Frontal cortex (tissue), 4 donors: ENCODE results near the gene GPT2. TPM values are rescaled to one million over a fixed set of nuclear protein-coding genes. Genes with fewer than 3 reads are reported as not detected.
A peak's percentile ranks its signal among the peaks of the same experiment; 100 is the strongest.

Source experiments
- DNase-seq, 2 donors: peaks; one replicate each; pipeline ENCODE4 v3.0.0; 2012; ENCODE audit warnings: low spot score in 2 of 2
- FAIRE-seq: peaks from 2 replicates; lab custom pipeline; 2012; peaks lifted over from hg19 to GRCh38; lab: Jason Lieb, UNC
- total RNA-seq: library from RNA; depleted of rRNA; stranded (reverse); fragments of >200 nt; gene quantifications from one replicate; pipeline ENCODE4 v1.2.3, GENCODE V29; 2014
- donor health status: control.
- donor health status: control.
- donor health status: control.

The GPT2 gene
- total RNA-seq, 1 donor from 2014 or later: 19.6 TPM

DNA sequence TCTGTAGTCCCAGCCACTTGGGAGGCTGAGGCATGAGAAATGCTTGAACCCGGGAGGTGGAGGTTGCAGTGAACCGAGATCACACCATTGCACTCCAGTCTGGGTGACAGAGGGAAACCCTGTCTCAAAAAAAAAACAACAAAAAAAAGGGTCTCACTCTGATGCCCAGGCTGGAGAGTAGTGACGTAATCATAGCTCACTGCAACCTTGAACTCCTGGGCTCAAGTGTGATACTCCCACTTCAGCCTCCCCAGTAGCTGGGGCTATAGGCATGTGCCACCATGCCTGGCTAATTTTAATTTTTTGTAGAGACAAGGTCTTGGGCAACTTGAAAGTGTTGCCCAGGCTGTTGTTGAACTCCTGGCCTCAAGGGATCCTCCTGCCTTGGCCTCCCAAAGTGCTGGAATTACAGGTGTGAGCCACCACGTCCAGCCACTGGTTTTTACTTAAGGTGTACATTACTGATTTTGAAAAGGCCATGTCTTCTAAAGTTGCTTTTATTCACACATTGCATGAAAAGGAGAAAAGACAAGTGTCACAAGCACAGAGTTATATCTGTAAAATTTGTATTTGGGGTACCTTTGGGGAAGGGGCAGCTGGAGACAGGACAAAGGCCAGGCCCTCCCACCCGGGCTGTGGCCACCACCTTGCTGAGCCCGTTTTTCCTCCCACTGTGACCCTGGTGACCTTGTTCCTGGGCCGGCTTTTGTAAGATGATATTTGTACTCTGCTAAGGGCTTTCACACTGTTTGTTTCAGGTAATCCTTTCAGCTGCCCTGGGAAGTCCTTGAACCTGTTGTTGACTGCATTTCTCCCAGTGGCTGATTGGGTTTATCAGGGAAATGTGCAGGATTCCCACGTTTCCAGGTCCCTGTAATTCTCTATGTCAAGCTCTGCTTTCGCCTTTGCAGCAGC is 11.5 kb downstream of the GPT2 start:
- FAIRE-seq (no peak), DNase-seq (no peak)

DNA sequence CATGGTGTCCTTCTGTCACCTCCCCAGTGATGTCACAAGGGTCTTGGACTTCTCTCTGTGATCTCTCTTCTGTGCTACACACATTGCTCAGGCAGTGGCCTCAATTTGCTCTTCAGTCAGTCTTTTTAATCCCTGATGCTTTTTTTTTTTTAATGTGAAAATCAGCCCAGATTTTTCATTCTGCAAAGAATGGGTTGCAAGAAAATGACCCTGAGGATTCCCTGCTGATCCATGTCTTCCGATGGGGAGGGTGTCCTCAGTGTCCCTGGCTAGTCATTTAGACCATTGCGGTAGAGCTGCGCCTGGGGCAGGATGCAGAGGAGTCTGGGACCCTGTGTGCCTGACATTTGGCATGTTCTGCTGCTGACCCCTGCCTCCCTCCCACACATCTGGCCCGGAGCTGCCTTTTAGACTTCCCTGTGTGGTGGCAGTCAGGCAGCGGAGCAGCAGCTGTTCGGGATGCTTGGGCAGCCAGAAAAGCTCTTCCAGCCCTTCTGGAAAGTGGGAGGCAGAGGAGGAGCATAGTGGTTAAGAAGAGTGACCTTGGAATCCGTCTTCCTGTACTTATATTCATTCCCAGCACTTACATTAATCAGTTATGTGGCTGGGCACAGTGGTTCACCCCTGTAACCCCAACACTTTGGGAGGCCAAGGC is 12.3 kb downstream of the GPT2 start:
- DNase-seq (no peak), FAIRE-seq (no peak)

DNA sequence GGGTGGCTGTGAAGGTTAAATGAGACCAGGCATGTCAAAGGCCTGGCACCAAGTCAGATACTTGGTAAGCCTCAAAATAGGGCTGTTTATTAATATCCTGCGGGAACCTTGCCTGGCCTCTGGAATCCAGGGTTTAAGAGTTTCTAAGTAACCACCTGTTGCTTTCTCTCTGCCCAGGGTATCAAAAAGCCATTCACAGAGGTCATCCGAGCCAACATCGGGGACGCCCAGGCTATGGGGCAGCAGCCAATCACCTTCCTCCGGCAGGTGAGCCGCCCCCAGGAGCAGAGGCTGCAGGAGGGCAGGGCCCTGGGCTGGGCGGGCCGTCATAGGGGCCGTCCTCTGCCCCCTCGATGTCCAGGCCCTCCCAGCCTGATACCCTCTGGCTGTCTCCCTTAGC is 13.3 kb downstream of the GPT2 start:
- no peak for DNase-seq
- FAIRE-seq: no peak

DNA sequence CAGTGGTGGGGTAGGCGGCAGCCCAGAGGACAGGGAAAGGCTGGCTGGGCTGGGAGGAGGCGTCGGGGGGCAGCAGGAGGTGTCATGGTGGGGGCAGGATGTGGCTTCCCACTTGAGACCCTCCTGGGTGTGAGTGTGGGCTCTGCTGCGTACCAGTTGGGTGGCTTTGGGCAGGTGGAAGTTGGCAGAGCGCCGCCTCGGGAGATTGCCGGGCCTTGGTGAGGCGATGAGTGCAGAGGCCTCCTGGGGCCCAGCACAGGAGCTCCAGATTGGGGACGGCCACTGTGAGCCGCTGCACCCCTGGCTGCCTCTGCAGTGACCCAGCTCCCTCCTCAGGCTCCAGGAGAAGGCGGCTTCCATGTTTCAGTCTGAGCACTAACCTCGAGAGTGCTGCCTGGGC is 13.8 kb downstream of the GPT2 start:
- FAIRE-seq (no peak), DNase-seq (no peak)

DNA sequence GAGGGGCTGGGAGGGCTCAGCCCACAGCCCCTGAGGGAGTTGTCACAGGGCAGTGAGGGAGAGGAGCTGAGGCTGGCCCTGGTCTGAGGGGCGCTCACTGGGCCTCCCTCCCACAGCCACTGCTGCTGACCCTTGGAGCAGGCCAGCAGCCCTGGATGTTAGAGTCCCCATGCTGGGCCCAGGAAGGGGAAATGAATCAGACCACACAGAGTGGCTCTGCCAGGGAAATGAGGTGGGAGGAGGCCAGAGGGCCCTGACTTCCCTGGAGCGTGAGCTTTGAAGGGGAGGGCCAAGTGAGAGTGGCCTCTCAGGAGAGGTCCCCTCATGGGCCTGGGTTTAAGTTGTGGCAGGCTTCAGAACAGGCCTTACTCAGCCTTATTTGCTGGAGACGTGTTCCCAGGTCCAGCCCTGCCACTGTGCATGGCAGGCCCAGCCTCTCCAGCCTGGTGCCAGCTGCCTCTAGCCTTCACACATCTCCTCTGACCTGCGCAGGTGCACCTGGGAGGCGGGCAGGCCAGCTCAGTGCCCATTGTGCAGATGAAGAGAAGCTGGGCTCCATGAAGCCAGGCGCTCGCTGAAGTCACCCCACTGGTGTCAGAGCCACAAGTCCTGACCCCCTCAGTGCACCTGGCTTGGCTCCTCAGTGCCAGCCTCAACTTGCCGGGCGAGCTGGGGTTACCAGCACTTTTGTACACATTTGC is 15.4 kb downstream of the GPT2 start:
- FAIRE-seq (no peak), DNase-seq (no peak)

DNA sequence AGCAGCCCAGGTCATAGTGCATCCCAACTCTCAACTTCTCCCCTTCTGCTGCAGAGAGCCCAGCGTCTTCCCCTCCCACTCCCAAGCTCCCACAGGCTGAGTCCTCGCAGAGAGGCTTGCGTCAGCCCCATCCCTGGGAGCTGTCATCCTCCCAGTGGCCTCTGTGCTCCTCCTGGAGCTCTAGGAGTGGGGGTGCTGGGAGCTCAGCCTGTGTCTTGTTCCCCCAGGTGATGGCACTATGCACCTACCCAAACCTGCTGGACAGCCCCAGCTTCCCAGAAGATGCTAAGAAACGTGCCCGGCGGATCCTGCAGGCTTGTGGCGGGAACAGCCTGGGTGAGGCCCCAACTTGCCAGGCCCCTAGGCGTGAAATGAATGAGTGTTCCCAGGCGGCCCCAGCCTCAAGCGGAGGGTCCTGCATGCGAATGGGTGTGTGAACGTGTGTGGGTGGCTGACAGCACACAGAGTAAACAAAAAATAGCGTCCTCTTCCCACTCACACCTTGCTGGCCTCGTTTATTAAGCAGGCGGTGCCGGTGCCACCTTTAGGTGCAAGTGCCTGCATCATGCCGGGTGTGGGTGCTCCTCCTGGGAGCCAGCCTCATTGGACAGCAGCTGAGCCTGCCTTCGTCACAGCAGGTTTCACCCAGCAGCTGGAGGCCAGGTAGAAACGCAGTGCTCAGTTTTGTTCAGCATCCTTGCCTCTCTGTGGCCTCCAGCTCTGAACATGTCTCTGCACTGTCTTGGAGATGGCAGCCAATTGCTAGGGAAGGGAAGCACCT is 16.5 kb downstream of the GPT2 start:
- DNase-seq: no peak
- FAIRE-seq: no peak

DNA sequence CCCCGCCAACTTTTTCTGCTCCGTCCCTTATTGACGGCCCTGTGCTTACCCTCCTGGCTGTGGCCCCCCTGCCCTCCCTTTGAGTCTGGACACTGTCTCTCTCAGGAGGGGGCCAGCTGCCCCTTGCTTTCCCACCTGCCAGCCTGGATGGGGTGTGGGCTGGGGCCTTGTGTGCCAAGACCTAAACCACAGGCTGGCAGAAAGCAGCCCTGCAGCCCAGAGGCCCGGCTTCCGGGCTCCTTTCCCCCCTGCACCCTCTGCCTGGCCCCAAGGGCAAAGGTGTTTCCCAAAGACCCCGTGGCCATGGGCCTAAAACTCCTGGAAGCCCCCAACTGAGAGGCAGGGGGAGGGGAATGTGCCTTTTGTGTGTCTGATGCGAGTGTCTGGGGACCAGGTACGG is 17.5 kb downstream of the GPT2 start:
- FAIRE-seq: no peak

DNA sequence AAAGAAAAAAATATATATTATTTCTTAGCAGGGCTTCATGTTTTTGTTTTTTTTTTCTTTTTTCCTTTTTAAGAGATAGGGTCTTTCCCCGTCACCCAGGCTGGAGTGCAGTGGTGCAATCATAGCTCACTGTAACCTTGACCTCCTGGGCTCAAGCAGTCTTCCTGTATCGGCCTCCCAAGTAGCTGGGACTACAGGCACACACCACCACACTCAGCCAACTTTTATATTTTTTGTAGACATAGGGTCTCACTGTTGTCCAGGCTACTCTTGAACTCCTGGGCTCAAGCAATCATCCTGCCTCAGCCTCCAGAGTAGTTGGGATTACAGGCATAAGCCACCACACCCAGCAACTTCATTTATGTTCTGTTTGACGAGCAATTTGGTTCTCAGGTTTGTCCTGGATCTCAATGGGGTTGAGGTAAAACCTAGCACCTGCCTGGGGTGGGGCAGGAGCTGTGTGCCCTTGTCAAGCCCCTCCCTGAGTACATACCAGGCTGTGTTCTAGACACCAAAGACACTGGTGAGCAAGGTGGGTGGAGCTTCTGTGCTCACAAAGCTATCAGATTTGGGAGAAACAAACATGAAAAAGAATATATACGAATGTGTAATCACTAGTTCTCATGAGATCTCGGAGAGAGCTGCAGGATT is 19.2 kb downstream of the GPT2 start:
- no peak for FAIRE-seq
- no peak for DNase-seq

More for the DNA sequence above, 17.5 kb downstream of the GPT2 start:
- no peak for DNase-seq

DNA sequence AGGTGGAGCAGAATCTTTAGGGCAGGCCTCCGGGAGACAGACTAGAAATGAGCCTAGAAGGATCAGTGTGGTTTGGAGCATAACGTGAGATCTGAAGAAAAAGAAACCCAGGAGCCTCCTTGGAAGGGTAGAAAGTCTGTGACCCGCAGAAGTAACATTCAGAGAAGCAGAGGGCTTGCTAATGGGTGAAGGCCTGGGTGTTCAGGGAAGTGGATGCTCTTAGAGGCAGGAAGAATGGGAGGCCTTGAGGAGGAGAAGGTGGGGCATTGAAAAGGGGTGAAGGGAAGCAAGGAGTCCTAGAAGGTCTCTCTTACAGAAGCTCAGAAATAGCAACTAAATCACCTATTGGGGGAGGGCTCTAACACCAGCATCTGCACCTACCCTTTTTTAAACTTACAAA is 20.3 kb downstream of the GPT2 start:
- DNase-seq (no peak), FAIRE-seq (no peak)

DNA sequence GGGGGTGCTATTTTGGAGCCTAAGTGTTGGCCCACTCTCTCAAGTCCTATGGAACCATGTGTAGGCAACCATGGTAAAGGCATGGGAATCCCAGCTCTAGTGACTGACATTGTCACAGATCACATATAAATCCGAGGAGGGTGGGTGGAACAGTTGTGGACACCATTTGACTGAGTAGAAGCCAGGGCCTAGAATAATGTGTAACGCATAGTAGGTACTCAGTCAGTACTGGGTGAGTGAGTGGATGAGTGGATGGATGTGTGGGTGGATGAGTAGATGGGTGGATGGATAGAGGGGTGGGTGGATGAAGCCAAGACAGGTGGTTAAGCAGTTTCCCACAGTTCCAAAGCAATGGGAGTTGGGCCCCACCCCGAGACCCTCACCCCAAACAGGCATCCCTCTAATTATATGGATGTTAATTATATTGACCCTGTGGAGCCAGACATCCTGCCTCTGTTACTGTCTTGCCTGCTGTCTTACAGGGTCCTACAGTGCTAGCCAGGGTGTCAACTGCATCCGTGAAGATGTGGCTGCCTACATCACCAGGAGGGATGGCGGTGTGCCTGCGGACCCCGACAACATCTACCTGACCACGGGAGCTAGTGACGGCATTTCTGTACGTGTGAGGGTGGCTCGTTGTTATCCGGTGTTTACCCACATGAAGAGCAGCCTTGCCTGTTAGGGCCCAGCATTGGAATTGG is 22.3 kb downstream of the GPT2 start:
- DNase-seq: no peak
- FAIRE-seq: no peak

DNA sequence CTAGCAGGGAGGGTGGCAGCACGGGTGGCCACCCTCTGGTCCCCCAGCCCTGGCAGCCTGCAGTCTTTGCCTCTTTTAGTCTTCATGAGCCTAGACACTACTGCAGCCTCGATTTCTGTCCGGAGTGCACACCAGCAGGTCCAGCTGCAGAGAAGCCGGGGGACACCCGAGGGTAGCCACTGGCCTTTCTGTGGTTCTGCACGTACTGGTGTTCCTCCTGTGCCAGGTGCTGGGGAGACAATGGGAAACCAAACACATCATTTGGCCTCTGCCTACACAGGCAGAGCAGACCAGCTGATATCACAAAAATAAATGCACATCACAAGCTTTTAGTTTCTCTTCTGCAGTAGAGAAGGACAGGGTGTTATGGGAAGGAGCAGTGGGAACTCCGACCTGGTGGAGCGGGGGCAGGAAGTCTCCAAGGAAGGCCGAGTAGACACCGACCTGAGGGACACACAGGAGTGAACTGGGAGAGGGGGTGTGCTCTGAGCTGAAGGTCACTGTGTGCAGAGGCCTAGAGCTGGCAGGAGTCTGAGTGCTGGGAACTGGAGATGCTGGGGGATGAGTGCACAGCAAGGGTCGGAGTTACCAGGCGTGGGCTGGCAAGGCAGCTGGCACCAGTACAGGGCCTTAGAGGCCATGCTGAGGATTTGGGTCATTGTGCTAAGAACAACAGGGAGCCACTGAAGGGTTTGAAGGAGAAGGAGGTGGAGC is 23.1 kb downstream of the GPT2 start:
- DNase-seq: no peak
- no peak for FAIRE-seq

DNA sequence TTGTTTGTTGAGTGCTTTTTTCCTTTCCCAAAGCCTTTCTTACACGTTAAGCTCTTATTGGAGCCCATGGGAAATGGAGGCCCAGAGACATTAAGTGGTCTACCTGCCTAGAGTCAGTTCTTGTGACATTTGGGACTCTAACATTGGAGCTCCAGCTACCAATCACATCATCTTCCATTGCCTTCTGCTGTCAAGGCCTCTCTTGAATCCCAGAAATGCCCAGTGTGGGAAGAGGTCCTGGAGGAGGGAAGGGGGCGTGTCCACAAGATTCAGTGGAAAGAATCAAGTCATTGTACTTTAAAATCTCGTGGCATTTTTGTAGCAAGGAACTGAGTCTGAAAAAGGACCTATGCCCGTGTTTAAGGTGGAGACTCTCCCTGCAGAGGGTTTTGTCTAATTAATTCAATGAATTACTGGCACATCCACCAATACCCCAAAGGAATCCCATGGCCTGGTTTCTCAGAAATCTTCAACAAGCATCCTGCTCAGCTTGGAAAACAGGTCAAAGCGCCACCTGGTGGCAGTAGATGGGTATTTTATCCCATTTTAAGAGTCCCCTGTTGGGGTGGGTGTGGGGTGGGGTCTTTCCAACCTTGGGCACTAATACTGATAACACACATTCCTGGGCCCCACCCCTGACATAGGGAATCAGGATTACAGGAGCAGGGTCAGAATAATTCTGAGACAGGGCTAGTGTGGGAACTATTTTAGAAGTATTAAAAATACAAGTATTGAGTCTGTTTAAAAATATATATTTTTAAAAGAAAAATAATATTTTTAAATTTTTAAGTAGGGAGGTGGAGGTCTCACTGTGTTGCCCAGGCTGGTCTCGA is 24.6 kb downstream of the GPT2 start:
- no peak for FAIRE-seq
- DNase-seq: peak; percentile 44 to 64

DNA sequence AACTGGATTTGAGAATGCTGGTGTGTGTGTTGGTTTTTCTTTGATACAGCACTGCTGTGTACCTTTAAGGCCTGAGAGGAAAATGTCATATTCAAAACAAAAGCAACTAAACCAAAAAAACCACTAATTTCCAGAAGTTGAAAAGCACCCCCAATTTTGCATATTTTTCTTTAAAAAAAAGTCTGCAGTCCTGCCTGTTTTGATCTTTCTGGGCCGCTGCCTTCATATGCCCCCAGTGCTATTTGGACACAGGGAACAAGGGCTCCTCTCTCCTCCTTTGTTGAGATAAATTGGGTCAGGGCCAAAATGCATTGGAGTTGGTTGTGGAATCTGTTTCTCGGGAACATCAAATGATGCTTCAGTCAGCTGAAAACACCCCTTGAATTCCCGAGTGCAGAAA is 26.9 kb downstream of the GPT2 start:
- no peak for FAIRE-seq

DNA sequence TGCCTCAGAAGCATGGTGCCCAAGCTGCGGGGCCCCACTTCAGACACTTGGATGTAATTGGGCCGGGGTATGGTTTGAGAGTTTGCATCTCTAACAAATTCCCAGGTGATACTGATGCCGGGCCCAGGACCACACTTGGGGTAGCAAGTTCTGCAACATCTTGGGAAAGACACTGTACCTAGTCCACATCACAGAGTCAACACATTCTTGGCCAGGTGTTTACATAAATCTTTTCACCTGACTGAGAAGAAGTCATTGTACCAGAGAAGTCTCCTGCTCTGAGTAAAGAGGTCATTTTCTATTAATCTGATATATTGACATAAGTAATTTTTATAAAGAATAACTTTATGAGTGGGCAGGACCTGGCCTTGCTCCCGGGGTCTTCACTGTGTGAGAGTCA is 27.5 kb downstream of the GPT2 start:
- FAIRE-seq (no peak), DNase-seq (no peak)

More for the DNA sequence above, 26.9 kb downstream of the GPT2 start:
- DNase-seq: peak in 1 of 2 donors; percentile 36

DNA sequence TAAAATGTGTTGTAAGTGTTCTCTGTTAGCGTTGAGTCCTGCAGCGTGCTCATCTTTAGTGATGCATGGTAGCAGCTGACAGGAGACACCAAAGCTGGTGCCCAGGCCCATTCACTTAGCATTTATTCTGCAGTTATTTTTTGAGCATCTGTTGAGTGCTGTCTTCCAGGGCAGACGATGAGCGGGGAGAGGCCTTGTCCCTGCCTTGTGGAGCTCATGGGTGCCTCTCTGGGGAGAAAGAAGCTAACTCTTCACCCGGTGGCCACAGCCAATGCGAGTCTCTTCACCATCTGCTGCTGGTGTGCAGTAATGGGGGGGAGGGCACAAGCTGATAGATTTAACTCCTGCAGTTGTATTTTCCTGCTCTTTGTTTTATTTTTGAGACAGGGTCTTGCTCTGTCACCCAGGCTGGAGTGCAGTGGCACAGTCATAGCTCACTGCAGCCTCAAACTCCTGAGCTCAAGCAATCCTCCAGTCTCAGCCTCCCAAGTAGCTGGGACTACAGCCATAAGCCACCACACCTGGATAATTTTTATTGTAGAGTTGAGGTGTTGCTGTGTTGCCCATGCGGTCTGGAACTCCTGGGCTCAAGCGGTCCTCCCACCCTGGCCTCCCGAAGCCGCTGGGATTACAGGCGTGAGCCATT is 30.5 kb downstream of the GPT2 start:
- DNase-seq (no peak), FAIRE-seq (no peak)

DNA sequence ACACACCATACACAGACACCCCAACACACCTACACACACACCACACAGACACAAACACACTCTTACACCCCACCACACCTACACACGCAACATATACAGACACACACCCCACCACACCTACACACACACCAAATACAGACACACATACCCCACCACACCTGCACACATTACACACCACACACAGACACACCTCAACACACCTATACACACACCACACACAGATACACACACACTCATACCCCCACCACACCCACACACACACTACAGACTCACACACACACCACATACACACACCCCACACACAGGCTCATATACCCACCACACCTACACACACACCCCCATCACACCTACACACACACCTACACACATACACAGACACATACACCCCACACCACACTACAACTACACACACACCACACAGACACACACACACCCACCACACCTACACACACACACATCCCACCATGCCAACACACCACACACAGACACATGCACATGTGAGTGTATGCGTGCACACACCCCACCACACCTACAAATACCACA is 31.4 kb downstream of the GPT2 start:
- FAIRE-seq (no peak), DNase-seq (no peak)

DNA sequence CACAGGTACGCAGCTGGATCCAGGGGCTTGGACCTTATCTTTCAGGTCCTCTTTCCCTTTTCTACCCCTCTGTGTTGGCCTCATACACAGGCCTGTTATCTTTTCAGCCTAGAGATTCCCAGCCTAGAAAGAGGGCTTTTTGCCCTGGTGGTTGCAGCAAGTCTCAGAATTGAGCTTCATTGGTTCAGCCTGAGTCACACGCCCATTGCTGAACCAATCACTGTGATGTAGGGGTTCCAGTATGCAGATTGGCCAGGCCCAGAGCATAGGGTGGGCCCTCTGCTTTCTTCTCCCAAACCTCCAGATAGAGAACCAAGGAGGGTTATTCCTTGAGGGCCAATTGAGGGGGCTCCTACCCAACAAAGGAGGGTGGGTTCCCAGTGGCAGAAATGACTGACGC is 32.8 kb downstream of the GPT2 start:
- no peak for FAIRE-seq

More for the DNA sequence above, 32.8 kb downstream of the GPT2 start:
- no peak for DNase-seq
